ENCODE data around the gene MPDU1. TPM values are rescaled to one million over a fixed set of nuclear protein-coding genes. Genes with fewer than 3 reads are reported as not detected.
A peak's percentile ranks its signal among the peaks of the same experiment; 100 is the strongest.

MPDU1 gene
- total RNA-seq, 2 experiments from 2014 or later = 21.3 to 34.5 TPM

DNA sequence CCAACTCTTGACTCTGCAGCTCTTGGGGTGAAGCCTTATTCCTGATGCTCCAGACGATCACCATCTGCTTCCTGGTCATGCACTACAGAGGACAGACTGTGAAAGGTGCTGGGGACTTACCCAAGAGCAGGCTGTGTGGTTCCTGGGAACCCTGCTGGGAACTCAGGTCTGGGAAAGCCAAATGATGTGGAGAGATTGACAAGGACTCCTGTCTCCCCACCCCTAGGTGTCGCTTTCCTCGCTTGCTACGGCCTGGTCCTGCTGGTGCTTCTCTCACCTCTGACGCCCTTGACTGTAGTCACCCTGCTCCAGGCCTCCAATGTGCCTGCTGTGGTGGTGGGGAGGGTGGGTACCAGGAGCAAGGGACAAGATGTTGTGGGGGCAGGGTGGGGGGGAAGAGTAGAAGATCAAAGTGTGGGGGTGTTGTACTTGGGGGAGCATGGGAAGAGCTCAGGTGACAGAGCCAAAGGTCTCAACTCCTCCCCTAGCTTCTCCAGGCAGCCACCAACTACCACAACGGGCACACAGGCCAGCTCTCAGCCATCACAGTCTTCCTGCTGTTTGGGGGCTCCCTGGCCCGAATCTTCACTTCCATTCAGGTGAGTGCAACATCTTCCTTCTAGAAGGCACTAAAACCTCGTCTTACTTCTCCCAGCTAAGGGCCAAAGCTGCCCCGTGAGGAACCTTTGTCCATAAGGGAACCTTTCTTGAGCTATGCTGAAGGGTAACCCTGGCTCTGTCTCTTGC is 3.2 kb downstream of the MPDU1 start:
- H3K27ac ChIP-seq (ENCODE audit: low read depth, low read length, poor library complexity, severe bottlenecking) = no peak overlapping the region
- CTCF ChIA-PET (ENCODE audit: unreplicated experiment) = no interaction called here
- no peak overlapping the region for H2AFZ ChIP-seq (ENCODE audit: low read length)
- DNase-seq (ENCODE audit: low spot score) = peak; percentile 36
- H3K9me2 ChIP-seq (ENCODE audit: insufficient read depth, low read length) = no peaks in the 10 kb centered on the region
- intact Hi-C loops (cut with micrococcal nuclease; ENCODE audit: unreplicated experiment) = no loop called here
- POLR2A ChIA-PET = interaction anchor here (0.6 kb wide), 1 partner anchor 181 kb away, joined by 4 read pairs; no protein-coding TSS in a partner anchor
- TF ChIP-seq EZH2phosphoT487 (IDR thresholded peaks at IDR 0.05; ENCODE audit: borderline replicate concordance, low read depth, low read length) = no peak
- TF ChIP-seq, protein P1, sequence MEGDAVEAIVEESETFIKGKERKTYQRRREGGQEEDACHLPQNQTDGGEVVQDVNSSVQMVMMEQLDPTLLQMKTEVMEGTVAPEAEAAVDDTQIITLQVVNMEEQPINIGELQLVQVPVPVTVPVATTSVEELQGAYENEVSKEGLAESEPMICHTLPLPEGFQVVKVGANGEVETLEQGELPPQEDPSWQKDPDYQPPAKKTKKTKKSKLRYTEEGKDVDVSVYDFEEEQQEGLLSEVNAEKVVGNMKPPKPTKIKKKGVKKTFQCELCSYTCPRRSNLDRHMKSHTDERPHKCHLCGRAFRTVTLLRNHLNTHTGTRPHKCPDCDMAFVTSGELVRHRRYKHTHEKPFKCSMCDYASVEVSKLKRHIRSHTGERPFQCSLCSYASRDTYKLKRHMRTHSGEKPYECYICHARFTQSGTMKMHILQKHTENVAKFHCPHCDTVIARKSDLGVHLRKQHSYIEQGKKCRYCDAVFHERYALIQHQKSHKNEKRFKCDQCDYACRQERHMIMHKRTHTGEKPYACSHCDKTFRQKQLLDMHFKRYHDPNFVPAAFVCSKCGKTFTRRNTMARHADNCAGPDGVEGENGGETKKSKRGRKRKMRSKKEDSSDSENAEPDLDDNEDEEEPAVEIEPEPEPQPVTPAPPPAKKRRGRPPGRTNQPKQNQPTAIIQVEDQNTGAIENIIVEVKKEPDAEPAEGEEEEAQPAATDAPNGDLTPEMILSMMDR (conservative IDR thresholded peaks at IDR 0.05; ENCODE audit: low read length) = peak; percentile 64; the same call in 1 of the 2 replicates
- peaks cover 18% of the 10 kb centered on the region for H3K4me1 ChIP-seq (ENCODE audit: insufficient read depth, low read length, poor library complexity, severe bottlenecking)
- no peak overlapping the region for H3K4me2 ChIP-seq (ENCODE audit: low read length)
- H3K9me3 ChIP-seq (ENCODE audit: low read length) = no peaks in the 10 kb centered on the region
- peaks cover 68% of the 10 kb centered on the region; the same call in 1 of the 2 replicates for H3K36me3 ChIP-seq (ENCODE audit: insufficient read depth, low read length)
- BruUV-seq (replicated peaks) = no TSS peak
- no peaks in the 10 kb centered on the region for H4K20me1 ChIP-seq (ENCODE audit: insufficient read depth, low read length)
- peaks cover 5% of the 10 kb centered on the region; the same call in 1 of the 2 replicates for H3K79me2 ChIP-seq (ENCODE audit: insufficient read depth, low read depth, low read length)
- H3K4me3 ChIP-seq (ENCODE audit: low read depth, low read length, poor library complexity, severe bottlenecking) = no peak overlapping the region

DNA sequence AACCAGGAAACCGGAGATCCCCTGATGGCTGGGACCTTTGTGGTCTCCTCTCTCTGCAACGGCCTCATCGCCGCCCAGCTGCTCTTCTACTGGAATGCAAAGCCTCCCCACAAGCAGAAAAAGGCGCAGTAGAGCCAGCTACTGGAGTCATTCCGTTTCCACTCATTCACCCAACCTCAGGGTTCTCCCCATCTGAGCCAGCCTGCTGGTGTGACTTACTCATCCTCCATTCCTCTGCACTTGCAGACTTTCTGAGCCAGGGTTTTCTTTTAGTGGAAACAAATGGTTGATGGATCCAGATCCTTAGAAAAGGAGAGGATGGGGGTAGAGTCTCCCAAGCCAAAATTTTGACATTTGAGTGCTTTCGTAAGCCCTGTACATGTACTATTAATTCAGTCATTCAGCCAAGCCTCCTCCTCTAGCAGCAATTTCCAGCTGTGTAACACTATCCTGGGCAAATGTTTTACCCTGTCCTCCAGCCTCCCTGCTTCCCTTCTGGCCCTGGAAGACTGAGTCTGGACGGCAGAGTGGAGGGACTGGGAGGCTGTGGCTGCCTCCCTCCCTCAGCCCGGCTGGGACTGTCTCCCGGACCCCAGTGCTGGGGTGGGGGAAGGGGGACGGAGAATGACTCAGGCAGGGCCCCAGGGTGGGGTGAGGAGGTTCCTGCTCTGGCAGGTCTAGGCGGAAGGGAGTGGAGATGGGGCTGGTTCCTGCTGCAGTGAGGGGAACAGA is 3.9 kb downstream of the MPDU1 start:
- TF ChIP-seq EZH2phosphoT487 (IDR thresholded peaks at IDR 0.05; ENCODE audit: borderline replicate concordance, low read depth, low read length) = no peak
- TF ChIP-seq, protein P1 (conservative IDR thresholded peaks at IDR 0.05; ENCODE audit: low read length) = no peak
- Histone ChIP-seq H2AFZ (ENCODE audit: low read length) (no peak overlapping the region), H3K9me3 (ENCODE audit: low read length) (no peaks in the 10 kb centered on the region), H3K9me2 (ENCODE audit: insufficient read depth, low read length) (no peaks in the 10 kb centered on the region), H3K4me3 (ENCODE audit: low read depth, low read length, poor library complexity, severe bottlenecking) (no peak overlapping the region), H3K79me2 (ENCODE audit: insufficient read depth, low read depth, low read length) (peaks cover 5% of the 10 kb centered on the region; the same call in 1 of the 2 replicates), H3K27ac (ENCODE audit: low read depth, low read length, poor library complexity, severe bottlenecking) (no peak overlapping the region), H3K4me2 (ENCODE audit: low read length) (no peak overlapping the region), H3K36me3 (ENCODE audit: insufficient read depth, low read length) (peaks cover 69% of the 10 kb centered on the region), H3K4me1 (ENCODE audit: insufficient read depth, low read length, poor library complexity, severe bottlenecking) (peaks cover 18% of the 10 kb centered on the region), H4K20me1 (ENCODE audit: insufficient read depth, low read length) (no peaks in the 10 kb centered on the region)
- ChIA-PET CTCF (ENCODE audit: unreplicated experiment) (no interaction called here), POLR2A (interaction anchor here (0.6 kb wide), 1 partner anchor 182 kb away, joined by 4 read pairs; no protein-coding TSS in a partner anchor)
- no peak for DNase-seq (ENCODE audit: low spot score)
- intact Hi-C loops (cut with micrococcal nuclease; ENCODE audit: unreplicated experiment) = no loop called here
- BruUV-seq (replicated peaks) = TSS peak; percentile 20
